Measurements from ENCODE around the gene DNAJB1. TPM values are rescaled to one million over a fixed set of nuclear protein-coding genes. Genes with fewer than 3 reads are reported as not detected.
A peak's percentile ranks its signal among the peaks of the same experiment; 100 is the strongest.

The DNAJB1 gene
- total and polyA plus RNA-seq, 2 of the 13 experiments (the other 11 are each of a cell fraction or from before 2014, with no cell fraction given), result 87.5 to 97.3 TPM

DNA sequence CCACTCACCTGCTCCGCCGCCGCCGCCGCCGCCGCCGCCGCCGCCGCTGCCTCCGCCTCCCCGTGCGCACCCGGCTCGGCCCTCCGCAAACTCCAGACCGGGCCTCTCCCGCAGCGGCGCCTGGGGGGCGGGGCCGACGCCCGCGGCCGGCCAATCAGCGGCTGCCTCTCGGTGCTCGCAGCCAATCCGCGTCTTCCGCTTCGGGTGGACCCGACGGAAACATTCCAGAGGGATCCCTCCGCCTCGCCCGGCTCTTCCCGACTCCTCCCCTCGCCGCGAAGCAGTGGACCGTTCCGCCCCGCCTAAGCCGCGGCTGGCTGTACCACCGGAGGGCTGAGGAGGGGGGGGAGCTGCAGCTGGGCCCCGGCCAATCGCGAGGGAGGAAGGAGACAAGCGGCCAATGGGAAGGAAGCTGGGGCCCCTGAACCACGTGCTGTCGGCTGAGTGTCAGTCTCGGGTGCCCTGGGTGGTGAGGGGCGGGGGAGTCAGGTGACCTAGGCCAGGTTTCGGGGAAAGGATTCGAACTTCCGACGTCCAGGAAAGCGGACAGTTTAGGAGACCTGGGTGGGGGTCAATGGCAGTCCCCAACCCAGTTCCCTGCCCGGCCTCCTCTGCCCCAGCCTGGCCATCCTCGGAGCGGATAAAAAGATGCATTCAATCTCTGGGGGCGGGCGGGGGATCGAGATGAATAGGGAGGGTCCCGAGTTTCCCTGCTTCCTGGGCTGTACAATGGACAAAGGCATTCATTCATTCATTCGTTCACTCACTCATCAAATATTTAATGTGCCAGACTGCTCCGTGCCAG is 22.0 kb downstream of the DNAJB1 start, which contains the start of gene GIPC1 (continued):
- TF ChIP-seq HMGXB4 (CRISPR knock-in tag; IDR thresholded peaks at IDR 0.05; ENCODE audit: borderline replicate concordance in 1 of 2, low read depth in 1 of 2), result peak; percentile 27 to 81; a peak in 2 of 4 replicates
- TF ChIP-seq SP2 (CRISPR knock-in tag; IDR thresholded peaks at IDR 0.05), result peak; percentile 90
- TF ChIP-seq CENPT (CRISPR knock-in tag; IDR thresholded peaks at IDR 0.05; ENCODE audit: low read depth), result no peak
- TF ChIP-seq NCOR1 (IDR thresholded peaks at IDR 0.05; ENCODE audit: borderline replicate concordance, low read length), result 0 out of 2 replicates have a peak, but pooled peaks have one; percentile 21
- peak; percentile 85; the same call in 1 of the 2 replicates for TF ChIP-seq GATA4 (IDR thresholded peaks at IDR 0.05; ENCODE audit: borderline replicate concordance, low read depth)
- TF ChIP-seq, protein P1, sequence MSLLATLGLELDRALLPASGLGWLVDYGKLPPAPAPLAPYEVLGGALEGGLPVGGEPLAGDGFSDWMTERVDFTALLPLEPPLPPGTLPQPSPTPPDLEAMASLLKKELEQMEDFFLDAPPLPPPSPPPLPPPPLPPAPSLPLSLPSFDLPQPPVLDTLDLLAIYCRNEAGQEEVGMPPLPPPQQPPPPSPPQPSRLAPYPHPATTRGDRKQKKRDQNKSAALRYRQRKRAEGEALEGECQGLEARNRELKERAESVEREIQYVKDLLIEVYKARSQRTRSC (CRISPR knock-in tag; IDR thresholded peaks at IDR 0.05; ENCODE audit: low read depth), result no peak
- peak; percentile 54; the same call in 1 of the 2 replicates for TF ChIP-seq DMAP1 (CRISPR knock-in tag; IDR thresholded peaks at IDR 0.05)
- TF ChIP-seq SIN3B (IDR thresholded peaks at IDR 0.05; ENCODE audit: low read length), result no peak
- no peak for TF ChIP-seq ZNF30 (CRISPR knock-in tag; IDR thresholded peaks at IDR 0.05)
- no peak for TF ChIP-seq ZNF879 (CRISPR knock-in tag; IDR thresholded peaks at IDR 0.05)
- no peak for TF ChIP-seq TP53 (CRISPR knock-in tag; conservative IDR thresholded peaks at IDR 0.05)
- TF ChIP-seq U2AF2 (IDR thresholded peaks at IDR 0.05; ENCODE audit: low read depth, low read length), result no peak
- peak; percentile 71 for TF ChIP-seq CBFB (CRISPR knock-in tag; IDR thresholded peaks at IDR 0.05)
- TF ChIP-seq ZNF207 (IDR thresholded peaks at IDR 0.05; ENCODE audit: borderline replicate concordance), result no peak
- TF ChIP-seq ZNF777 (CRISPR knock-in tag; IDR thresholded peaks at IDR 0.05), result peak; percentile 77
- TF ChIP-seq ZKSCAN5 (CRISPR knock-in tag; IDR thresholded peaks at IDR 0.05), result 0 out of 2 replicates have a peak, but pooled peaks have one; percentile 15
- TF ChIP-seq ZNF263 (CRISPR knock-in tag; IDR thresholded peaks at IDR 0.05), result peak; percentile 44; the same call in 1 of the 2 replicates
- 0 out of 2 replicates have a peak, but pooled peaks have one; percentile 60 for TF ChIP-seq ZNF160 (CRISPR knock-in tag; IDR thresholded peaks at IDR 0.05)
- peak; percentile 63; the same call in 1 of the 2 replicates for TF ChIP-seq ZNF430 (CRISPR knock-in tag; IDR thresholded peaks at IDR 0.05)
- peak; percentile 70; the same call in 1 of the 2 replicates for TF ChIP-seq RBFOX2 (IDR thresholded peaks at IDR 0.05; ENCODE audit: low read depth, low read length)
- peak; percentile 75; the same call in 1 of the 2 replicates for TF ChIP-seq ZNF740 (CRISPR knock-in tag; IDR thresholded peaks at IDR 0.05)
- peak; percentile 91 for TF ChIP-seq HIVEP1 (CRISPR knock-in tag; IDR thresholded peaks at IDR 0.05)
- TF ChIP-seq, protein P2, sequence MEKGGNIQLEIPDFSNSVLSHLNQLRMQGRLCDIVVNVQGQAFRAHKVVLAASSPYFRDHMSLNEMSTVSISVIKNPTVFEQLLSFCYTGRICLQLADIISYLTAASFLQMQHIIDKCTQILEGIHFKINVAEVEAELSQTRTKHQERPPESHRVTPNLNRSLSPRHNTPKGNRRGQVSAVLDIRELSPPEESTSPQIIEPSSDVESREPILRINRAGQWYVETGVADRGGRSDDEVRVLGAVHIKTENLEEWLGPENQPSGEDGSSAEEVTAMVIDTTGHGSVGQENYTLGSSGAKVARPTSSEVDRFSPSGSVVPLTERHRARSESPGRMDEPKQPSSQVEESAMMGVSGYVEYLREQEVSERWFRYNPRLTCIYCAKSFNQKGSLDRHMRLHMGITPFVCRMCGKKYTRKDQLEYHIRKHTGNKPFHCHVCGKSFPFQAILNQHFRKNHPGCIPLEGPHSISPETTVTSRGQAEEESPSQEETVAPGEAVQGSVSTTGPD (CRISPR knock-in tag; IDR thresholded peaks at IDR 0.05), result no peak
- peak in 1 of 2 experiments; percentile 34; a peak in 1 of 4 replicates for TF ChIP-seq POLR2A (IDR thresholded peaks at IDR 0.05; ENCODE audit: insufficient read depth in 1 of 2, low read depth in 2 of 2, low read length in 2 of 2)
- TF ChIP-seq ZNF564 (CRISPR knock-in tag; IDR thresholded peaks at IDR 0.05), result no peak
- TF ChIP-seq DR1 (CRISPR knock-in tag; IDR thresholded peaks at IDR 0.05), result 0 out of 2 replicates have a peak, but pooled peaks have one; percentile 43
- TF ChIP-seq SOX5 (CRISPR knock-in tag; IDR thresholded peaks at IDR 0.05; ENCODE audit: borderline replicate concordance), result peak; percentile 67; the same call in 1 of the 2 replicates
